Pancreas (tissue), 10 donors: ENCODE results near the gene ATXN1. TPM values are rescaled to one million over a fixed set of nuclear protein-coding genes. Genes with fewer than 3 reads are reported as not detected.

Experiments
- ATAC-seq, 4 donors: fragments of 200-7000 bp; cut with Tn5 transposase; one replicate each; pipeline versions ENCODE4 v1.8.0 to v1.9.1; 2020; ENCODE audit warnings: mild to moderate bottlenecking in 4 of 4, moderate library complexity in 4 of 4
- DNase-seq, 6 donors: peaks; one replicate each; pipeline ENCODE4 v3.0.0-alpha.2; 2020
- FAIRE-seq: peaks from 2 replicates; lab custom pipeline; 2012; peaks lifted over from hg19 to GRCh38; lab: Jason Lieb, UNC
- H3K27ac ChIP-seq, 4 donors: fragments of 200-600 bp; sonication (generic); 1 replicate in 3 of 4; 2 replicates in 1 of 4; pipeline versions ENCODE4 v1.5.0 to v1.8.0; 2020
- H3K27me3 ChIP-seq, 4 donors: fragments of 200-600 bp; one replicate each; pipeline ENCODE4 v1.8.0; 2021
- H3K36me3 ChIP-seq, 3 donors: fragments of 200-600 bp; sonication (generic) in 1 of 3; one replicate each; pipeline versions ENCODE4 v1.5.0 to v1.8.0; 2020 to 2021
- H3K4me1 ChIP-seq, 3 donors: fragments of 200-600 bp; one replicate each; pipeline ENCODE4 v1.8.0; 2021
- H3K4me3 ChIP-seq, 4 donors: fragments of 200-600 bp; sonication (generic) in 2 of 4; one replicate each; pipeline versions ENCODE4 v1.5.0 to v1.8.0; 2020 to 2021
- H3K9me3 ChIP-seq, 4 donors: fragments of 200-600 bp; one replicate each; pipeline ENCODE4 v1.8.0; 2021
- CTCF ChIP-seq, 4 donors: fragments of 200-600 bp; sonication (generic) in 3 of 4; IDR thresholded peaks; one replicate each; pipeline versions ENCODE4 v1.5.0 to v1.8.0; 2021; ENCODE audit warnings: antibody characterized with exemption in 4 of 4
- WGBS, 2 donors: extraction: QIAGEN DNeasy Blood & Tissue Kit; methylation state at CpG; one replicate each; pipeline ENCODE4 v1.1.7; 2013; 5-methylcytosine and 5-hydroxymethylcytosine counted together
- intact Hi-C, 3 donors: fragments of 100-400 bp; cut with DNase I; formaldehyde crosslinking; loops; one replicate each; pipeline versions ENCODE4 v1.11.1 to v1.14.2; 2022
- polyA plus RNA-seq, 2 donors: library from polyadenylated mRNA; stranded (reverse); fragments of 200-250 nt; gene quantifications; one replicate each; pipeline ENCODE4 v1.2.3, GENCODE V29; 2013
- total RNA-seq, 6 donors: library from RNA; stranded (reverse); fragmentation: NEBNext Ultra II Directional in 4 of 6; extraction: Animal tissue kit (Norgen Biotek cat#: 25700) in 4 of 6; gene quantifications; one replicate each; pipeline versions ENCODE4 v1.2.1 to v1.2.4, GENCODE V29; 2021 to 2023
- donor health status: healthy with polysubstance abuse.
- donor health status: DM: no; HTN: no; CAD: no; lungs with moderate emphysema.
- donor health status: DM: no; HTN: no; CAD: no.
- donor health status: control.
- donor health status: control.
- donor health status: Bipolar disorder and iron deficiency.
- donor health status: DM: yes; HTN: yes; CAD: no.
- donor health status: DM: no; HTN: no; CAD: no.
- donor health status: DM: no; HTN: no; CAD: no.
- donor health status: DM: yes; HTN: yes; CAD: no.

The ATXN1 gene
- total and polyA plus RNA-seq, 8 donors, result 4.9 to 38.6 (median 20.5) TPM

GRCh38 chr6:16594849-16595248 is 166.4 kb downstream of the ATXN1 start:
- Histone ChIP-seq H3K4me3 (no peak overlapping the region), H3K9me3 (no peaks in the 10 kb centered on the region), H3K36me3 (no peaks in the 10 kb centered on the region), H3K27ac (no peak overlapping the region), H3K27me3 (no peaks in the 10 kb centered on the region), H3K4me1 (no peaks in the 10 kb centered on the region)
- FAIRE-seq (no peak), ATAC-seq (no peak), DNase-seq (no peak)
- 93 to 95% methylated on average over 5 of the region's 5 CpGs for WGBS, 2 donors
- no peak for TF ChIP-seq CTCF (IDR thresholded peaks at IDR 0.05)
- intact Hi-C loops, result no loop called here

GRCh38 chr6:16592223-16592911 is 168.9 kb downstream of the ATXN1 start:
- 93 to 96% methylated on average over 12 of the region's 12 CpGs for WGBS, 2 donors
- TF ChIP-seq CTCF (IDR thresholded peaks at IDR 0.05), result no peak
- Histone ChIP-seq H3K27me3 (no peaks in the 10 kb centered on the region), H3K4me3 (no peak overlapping the region), H3K9me3 (no peaks in the 10 kb centered on the region), H3K27ac (no peak overlapping the region), H3K4me1 (no peaks in the 10 kb centered on the region), H3K36me3 (no peaks in the 10 kb centered on the region)
- DNase-seq, result no peak
- intact Hi-C loops, result no loop called here
- no peak for FAIRE-seq
- ATAC-seq, result no peak

GRCh38 chr6:16591396-16592222 is 169.7 kb downstream of the ATXN1 start:
- H3K27me3 ChIP-seq, result no peaks in the 10 kb centered on the region
- H3K9me3 ChIP-seq, result no peaks in the 10 kb centered on the region
- intact Hi-C loops, result no loop called here
- peak in 1 of 4 donors; percentile 25 for ATAC-seq
- TF ChIP-seq CTCF (IDR thresholded peaks at IDR 0.05), result no peak
- DNase-seq, result no peak
- FAIRE-seq, result no peak
- peaks cover 0 to 2% (median under 1%) of the 10 kb centered on the region in 3 donors for H3K4me1 ChIP-seq
- 84 to 87% methylated on average over 11 of the region's 11 CpGs for WGBS, 2 donors
- no peak overlapping the region for H3K4me3 ChIP-seq
- H3K27ac ChIP-seq, result no peak overlapping the region
- H3K36me3 ChIP-seq, result no peaks in the 10 kb centered on the region

- ATAC-seq, result peak in 3 of 4 donors; percentile 11 to 51 (median 18)
These were observed 175.5 kb downstream of the ATXN1 start for GRCh38 chr6:16585805-16586204.

More at GRCh38 chr6:16585805-16586204, 175.5 kb downstream of the ATXN1 start:
- FAIRE-seq, result no peak
- Histone ChIP-seq H3K27ac (peak overlapping the region in 2 of 4 donors; percentile 30 to 58), H3K4me1 (peaks cover 0 to 11% (median 4%) of the 10 kb centered on the region in 3 donors), H3K9me3 (no peaks in the 10 kb centered on the region), H3K4me3 (no peak overlapping the region), H3K36me3 (peaks cover 0 to 2% (median 0%) of the 10 kb centered on the region in 3 donors), H3K27me3 (no peaks in the 10 kb centered on the region)
- TF ChIP-seq CTCF (IDR thresholded peaks at IDR 0.05), result no peak
- 82 to 92% methylated on average over 6 of the region's 6 CpGs for WGBS, 2 donors
- DNase-seq, result peak in 1 of 6 donors; percentile 25
- intact Hi-C loops, result no loop called here
